HS-27A (cell line): ENCODE measurements around the gene SCRN1.

ENCODE experiments used
- DNase-seq: peaks from one replicate; pipeline ENCODE4 v3.0.0-alpha.2; 2012; ENCODE audit warnings: low read depth, missing footprints

Gene SCRN1

GRCh38 chr7:30003098-30003497 is 13.5 kb upstream of the SCRN1 start:
- DNase-seq, result no peak

GRCh38 chr7:30001998-30002397 is 12.4 kb upstream of the SCRN1 start:
- no peak for DNase-seq

GRCh38 chr7:29998489-29998888 is 8.9 kb upstream of the SCRN1 start:
- DNase-seq, result no peak

- no peak for DNase-seq
Measured at GRCh38 chr7:29996321-29996720, 6.7 kb upstream of the SCRN1 start.

- no peak for DNase-seq
Measured at GRCh38 chr7:29995652-29996051, 6.1 kb upstream of the SCRN1 start.

- no peak for DNase-seq
Measured at GRCh38 chr7:29993140-29993539, 3.5 kb upstream of the SCRN1 start.

GRCh38 chr7:29991937-29992336 is 2.3 kb upstream of the SCRN1 start:
- DNase-seq, result no peak

- DNase-seq, result no peak
Measured at GRCh38 chr7:29990931-29991330, 1.3 kb upstream of the SCRN1 start.

GRCh38 chr7:29988424-29989256 is 961 bp downstream of the SCRN1 start:
- DNase-seq, result no peak

- DNase-seq, result peak; percentile 70
Measured at GRCh38 chr7:29987811-29988317, 1.7 kb downstream of the SCRN1 start.

GRCh38 chr7:29987083-29987482 is 2.5 kb downstream of the SCRN1 start:
- DNase-seq, result no peak

GRCh38 chr7:29980151-29980550 is 9.4 kb downstream of the SCRN1 start:
- DNase-seq, result no peak

- DNase-seq, result no peak
Measured at GRCh38 chr7:29977886-29978651, 11.5 kb downstream of the SCRN1 start.

- no peak for DNase-seq
Measured at GRCh38 chr7:29976673-29977415, 12.8 kb downstream of the SCRN1 start.

- no peak for DNase-seq
Measured at GRCh38 chr7:29976266-29976665, 13.3 kb downstream of the SCRN1 start.

- DNase-seq, result no peak
Measured at GRCh38 chr7:29975561-29975960, 14.0 kb downstream of the SCRN1 start.

- DNase-seq, result no peak
Measured at GRCh38 chr7:29974286-29974685, 15.3 kb downstream of the SCRN1 start.

GRCh38 chr7:29972315-29972669 is 17.3 kb downstream of the SCRN1 start:
- DNase-seq, result no peak

GRCh38 chr7:29971566-29972314 is 17.9 kb downstream of the SCRN1 start:
- no peak for DNase-seq

GRCh38 chr7:29970158-29970557 is 19.4 kb downstream of the SCRN1 start:
- DNase-seq, result no peak

- no peak for DNase-seq
Measured at GRCh38 chr7:29969738-29970137, 19.9 kb downstream of the SCRN1 start.
